GM19395 (cell line): Measurements from ENCODE around the gene CDKL5.
"Not testable (repeated sequence)": the region's sequence is repeated elsewhere in the genome, so short reads cannot be mapped to it uniquely, and the experiment has no call there.

ENCODE experiments used
- ATAC-seq: cut with Tn5 transposase; IDR thresholded peaks from one replicate; pipeline ENCODE4 v1.9.1; 2021; ENCODE audit warnings: mild to moderate bottlenecking, moderate library complexity; ENCODE audit not compliant: unreplicated experiment

CDKL5 gene

DNA sequence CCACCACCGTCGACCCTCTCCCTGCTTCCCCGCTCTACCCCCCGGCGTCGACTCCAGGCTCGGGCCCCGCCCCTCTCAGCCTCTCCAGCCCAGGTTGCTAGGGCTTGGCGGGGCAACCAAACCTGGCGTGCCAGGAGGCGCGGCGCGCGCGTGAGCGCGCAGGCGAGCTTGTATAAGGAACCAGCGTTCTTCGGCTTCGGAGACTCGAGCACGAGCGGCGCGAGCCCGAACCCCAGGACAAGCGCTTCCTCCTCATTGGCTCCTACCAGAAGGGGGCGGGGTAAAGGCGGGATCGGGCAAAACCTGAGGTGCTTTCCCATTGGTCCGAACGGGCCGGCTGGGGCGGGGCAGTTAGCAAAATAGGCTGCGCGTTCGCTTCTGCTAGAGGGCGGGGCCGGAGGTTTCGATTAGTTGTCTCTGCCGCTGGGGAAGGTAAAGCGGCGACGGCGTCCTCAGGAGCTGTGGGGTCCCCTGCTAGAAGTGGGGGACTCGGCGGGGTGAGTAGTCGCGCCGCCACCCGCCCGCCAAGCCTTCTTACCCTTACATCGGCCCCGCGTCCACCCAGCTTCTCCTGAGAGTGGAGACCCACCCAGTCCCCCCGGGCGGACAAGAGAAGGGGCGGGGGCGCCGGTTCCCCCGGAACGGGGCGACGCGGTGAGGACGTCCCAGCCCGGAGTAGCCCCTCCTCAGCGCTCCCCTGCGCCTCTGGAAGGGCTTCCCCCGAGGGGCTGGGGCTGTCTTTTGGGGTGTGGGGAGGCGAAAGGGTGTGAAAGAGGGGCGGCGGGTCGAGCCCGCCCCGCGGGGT lies at the start of gene CDKL5:
Gene CDKL5 (plus strand): TSS at position 410 of the 805 bp plus-strand sequence. CDS start 81,489 bp downstream, outside the sequence.
- peak; percentile 95 for ATAC-seq

DNA sequence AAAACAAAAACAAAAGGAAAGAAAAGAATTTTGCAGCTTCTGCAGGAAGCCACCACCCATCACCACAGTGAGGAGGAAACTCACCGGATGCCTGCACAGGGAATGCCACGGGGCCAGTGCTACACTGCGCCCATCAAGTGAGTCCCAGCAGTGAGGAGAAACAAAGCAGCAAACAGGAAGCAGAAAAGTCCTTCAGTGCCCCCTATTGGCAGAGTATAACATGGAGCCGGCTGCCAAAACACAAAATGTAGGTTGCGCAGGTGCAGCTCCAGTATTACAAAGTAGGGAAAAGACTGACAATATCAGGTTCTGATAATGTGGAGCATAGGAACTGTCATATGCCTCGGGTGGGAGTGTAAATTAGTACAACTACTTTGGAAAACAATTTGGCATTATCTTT lies 47.6 kb upstream of the CDKL5 start:
- ATAC-seq: no peak

DNA sequence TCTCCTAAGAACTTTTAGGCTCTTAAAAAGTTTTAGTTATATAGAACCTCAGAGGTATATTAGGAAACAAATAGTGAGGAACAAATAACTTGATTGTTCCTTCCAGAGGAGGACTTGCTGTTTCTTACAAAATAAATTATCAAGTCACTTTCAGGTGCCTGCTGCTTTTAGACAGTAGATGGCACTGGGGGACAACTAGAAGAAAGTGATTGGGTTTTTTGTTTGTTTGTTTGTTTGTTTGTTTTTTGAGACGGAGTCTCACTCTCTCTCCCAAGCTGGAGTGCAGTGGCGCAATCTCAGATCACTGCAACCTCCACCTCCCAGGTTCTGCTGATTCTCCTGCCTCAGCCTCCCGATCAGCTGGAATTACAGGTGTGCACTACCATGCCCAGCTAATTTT lies 35.4 kb upstream of the CDKL5 start:
- ATAC-seq: no peak

DNA sequence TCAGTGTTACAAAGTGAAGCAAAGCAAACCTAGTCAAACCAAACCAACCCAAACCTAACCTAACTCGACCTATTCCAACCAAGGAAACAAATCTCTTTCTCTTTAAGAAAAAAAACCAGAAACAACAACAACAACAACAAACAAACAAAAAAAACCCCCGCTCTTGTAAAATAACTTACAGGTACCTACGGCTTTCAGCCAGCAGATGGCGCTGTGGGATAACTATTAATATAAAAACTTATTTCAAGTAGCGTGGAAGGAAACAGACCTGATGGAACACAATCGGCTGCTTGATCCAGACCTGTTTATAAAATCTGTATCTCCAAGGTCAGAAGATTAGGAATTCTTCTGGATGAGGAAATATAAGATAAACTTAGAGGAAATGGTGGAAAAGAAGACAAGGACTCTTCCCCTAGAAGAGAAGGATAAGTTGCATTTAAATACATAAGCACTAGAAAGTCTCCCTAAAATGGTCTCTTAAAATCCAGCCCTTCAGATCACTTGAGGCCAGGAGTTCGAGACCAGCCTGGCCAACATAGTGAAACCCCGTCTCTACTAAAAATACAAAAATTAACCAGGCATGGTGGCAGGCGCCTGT lies 34.4 kb upstream of the CDKL5 start:
- ATAC-seq: no peak

DNA sequence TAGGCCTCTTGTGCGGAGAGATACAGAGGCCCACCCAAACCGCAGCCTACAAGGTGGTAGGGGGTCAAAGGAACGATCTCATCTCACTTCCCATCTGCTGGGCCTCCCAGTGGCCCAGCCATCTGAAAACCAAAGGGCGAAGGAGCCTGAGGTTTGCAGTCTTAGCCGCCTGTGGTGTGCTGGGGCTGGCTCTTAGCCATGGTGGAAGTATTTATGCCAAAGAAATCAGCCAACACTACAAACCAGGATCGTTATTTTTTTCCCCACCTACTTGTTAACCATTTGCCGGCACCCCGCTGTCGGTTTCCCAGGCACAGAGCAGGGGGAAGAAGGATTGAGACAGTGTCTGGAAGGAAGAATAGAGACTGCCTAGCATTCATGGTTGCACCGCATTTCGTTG lies 30.9 kb upstream of the CDKL5 start:
- no peak for ATAC-seq

- no peak for ATAC-seq
Observed at GRCh38 chrX:18401848-18402213, 23.6 kb upstream of the CDKL5 start.

DNA sequence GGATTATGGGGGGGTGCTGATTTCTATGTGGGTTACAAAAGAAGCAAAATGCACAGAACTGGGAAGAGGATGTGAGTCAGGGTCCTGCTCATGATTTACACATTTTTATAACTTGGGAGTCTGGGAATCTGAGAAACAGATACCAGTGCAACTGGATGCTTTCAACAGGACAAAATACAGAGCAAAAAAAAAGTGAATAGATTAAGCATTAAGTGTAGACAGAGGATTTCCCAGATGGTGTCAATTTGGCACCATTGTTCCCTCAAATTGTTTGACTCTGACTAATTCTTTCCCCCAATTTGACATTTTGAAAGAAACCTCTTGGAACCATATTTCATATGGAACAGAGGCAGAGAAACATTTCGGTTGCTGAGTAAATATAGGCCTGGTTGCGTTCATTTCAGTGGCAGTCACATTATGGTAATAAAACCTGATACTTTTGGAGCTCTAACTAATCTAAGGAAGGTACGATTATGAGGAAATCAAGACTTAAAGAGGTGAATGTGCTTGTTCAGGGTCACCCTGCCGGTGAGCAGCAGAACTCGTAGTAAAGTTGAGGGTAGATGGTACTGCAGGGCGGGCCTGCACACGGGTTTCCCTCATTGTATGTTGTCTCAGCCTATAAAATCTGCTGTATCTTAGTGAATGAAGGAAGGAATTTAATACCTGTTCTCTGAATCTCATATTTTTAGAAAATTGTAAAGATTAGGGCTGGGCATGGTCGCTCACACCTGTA lies 18.7 kb upstream of the CDKL5 start:
- ATAC-seq: no peak

DNA sequence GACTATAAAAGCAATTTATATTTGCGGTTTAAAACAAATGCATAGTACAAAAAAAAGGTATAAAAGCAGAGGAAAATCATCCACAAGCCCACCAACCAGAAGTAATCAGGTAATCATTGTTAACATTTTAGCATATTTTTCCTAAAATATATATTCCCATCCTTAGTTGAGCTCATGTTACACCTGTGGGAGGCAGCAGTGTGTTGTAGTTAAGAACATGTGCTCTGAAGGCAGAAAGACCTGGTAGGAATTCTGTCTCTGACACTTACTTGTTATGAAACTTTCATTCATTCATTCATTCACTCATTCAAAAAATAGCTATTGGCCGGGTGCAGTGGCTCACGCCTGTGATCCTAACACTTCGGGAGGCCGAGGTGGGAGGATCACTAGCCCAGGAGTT lies 15.4 kb upstream of the CDKL5 start:
- no peak for ATAC-seq

DNA sequence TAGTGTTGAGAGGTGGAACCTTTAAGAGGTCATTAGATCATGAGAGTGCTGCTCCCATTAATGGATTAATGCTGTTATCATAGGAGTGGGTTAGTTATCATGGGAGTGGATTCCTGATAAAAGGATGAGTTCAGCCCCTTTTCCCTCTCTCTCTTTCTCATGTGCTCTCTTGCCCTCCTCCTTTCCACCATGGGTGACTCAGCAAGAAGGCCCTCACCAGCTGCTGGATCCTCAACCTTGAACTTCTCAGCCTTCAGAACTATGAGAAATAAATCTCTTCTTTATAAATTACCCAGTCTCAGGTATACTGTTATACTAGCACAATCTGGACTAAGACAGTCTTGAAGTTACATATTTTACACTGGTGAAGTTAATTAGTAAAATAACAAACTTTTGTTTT lies 10.0 kb upstream of the CDKL5 start:
- ATAC-seq: no peak

DNA sequence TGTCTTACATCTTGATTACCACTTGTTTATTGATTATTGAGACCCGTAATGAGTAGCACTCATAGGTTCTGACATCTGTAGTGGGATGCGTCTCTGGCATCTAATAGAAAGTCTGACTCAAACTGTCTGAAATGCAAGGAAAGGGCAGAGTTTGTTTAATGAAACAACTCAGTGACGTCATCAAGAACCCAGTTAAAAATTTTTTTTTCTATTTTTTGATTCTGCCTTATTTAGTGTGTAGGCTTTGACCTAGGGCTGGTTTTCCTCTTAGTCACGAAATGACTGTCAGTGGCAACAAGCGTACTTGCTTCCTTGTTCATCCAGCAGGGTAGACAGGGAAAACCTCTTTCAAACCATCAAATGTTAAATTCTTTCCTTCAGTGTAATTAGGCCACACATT lies 3.1 kb upstream of the CDKL5 start:
- no peak for ATAC-seq

GRCh38 chrX:18422886-18423285 lies 2.5 kb upstream of the CDKL5 start:
- no peak for ATAC-seq

DNA sequence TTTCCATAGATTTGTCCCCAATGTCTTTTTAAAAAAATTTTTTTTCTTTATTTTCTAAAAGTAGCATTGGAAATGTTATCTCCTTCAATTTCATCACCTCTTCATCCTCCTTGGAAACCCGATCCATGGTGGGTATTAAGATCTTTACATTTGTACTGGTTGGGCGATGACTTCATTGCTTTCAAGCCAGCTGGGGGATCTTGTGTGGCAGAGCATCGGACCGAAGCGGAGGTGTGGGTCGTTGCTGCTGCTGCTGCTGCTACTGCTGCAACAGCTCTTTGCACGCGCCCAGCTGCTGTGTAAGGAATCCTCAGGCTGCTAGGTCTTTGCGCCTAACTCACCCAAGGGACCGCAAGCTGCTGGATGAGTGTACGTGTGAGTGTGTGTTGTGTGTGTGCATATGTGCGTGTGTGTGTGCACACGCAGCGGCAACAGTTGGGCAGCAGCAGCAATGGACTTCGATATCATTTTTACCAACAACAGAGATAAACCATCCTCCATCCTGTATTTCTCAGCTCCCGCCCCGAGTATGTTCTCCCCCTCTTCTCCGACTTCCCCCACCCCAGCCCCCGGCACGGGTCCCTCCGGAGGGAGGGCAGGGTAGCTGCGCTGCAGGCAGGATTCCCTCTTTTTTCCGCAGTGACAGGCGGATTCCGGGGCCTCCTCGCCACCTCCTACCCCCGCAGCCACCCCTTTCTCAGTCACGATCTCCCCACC lies 768 bp upstream of the CDKL5 start:
- ATAC-seq: peak; percentile 35

- ATAC-seq: no peak
Observed at GRCh38 chrX:18426004-18426320, 554 bp downstream of the CDKL5 start.

DNA sequence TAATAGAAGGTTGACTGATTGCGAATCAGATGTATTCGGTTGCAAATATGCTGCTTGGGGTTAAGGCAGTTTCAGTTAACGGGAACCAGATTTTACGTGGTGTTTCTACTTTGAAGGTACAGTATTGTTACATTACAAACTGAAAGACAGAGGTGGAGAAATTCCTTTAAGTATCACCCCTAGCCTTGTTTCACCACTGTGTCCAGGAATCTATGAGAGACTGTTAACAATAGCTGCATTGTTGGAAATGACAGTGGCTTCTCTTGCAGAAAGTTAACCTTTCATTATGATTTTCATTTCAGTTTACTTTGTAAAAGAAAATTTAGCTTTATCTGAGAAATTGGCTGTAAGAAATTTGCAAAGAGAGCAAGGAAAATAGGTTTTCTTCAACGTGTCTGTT lies 2.6 kb downstream of the CDKL5 start:
- ATAC-seq: no peak

DNA sequence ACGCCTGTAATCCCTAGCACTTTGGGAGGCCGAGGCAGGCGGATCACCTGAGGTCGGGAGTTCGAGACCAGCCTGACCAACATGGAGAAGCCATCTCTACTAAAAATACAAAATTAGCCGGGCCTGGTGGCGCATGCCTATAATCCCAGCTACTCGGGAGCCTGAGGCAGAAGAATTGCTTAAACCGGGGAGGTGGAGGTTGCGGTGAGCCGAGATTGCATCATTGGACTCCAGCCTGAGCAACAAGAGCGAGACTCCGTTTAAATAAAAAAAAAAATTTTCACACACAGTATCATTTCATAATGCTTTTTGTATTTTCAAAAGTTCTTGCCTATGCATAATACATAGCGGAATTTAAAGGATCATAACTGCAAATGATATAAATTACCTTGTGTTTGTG lies 7.9 kb downstream of the CDKL5 start:
- ATAC-seq: not testable (repeated sequence)

DNA sequence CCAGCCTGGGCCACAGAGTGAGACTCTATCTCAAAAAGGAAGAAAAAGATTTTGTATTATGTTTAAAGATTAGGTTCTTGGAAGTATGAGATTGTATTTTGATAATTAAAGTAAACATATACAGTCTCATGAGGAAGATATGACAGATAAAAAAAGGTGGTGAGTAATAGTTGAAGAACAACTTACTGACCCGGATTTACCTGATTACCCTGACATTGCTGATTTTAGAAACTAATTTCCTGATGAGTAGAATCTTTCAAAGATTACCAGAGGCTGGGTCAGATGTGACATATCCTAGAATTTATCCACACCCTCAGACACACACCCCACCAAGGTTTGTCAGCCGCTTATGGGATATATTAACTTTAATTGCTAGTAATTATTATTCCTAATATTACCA lies 9.5 kb downstream of the CDKL5 start:
- ATAC-seq: no peak

GRCh38 chrX:18436017-18436416 lies 10.6 kb downstream of the CDKL5 start:
- no peak for ATAC-seq

DNA sequence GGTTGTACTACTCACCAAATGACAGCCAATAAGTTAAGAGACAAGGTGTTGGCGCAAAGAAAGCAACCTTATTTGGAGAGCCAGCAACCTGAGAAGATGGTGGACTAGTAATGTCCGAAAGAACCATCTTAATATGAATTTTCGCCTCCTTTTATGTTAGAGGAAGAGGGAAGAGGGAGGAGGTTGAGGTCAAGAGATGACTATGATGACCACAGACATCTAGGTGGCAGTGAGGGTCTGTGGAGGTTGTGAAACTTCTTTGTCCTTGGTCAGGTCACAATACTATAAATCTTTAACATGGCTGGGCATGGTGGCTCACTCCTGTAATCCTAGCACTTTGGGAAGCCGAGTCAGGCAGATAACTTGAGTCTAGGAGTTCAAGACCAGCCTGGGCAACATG lies 15.4 kb downstream of the CDKL5 start:
- ATAC-seq: no peak

GRCh38 chrX:18441780-18442367 lies 16.5 kb downstream of the CDKL5 start:
- no peak for ATAC-seq

- no peak for ATAC-seq
Observed at GRCh38 chrX:18448416-18448815, 23.0 kb downstream of the CDKL5 start.

DNA sequence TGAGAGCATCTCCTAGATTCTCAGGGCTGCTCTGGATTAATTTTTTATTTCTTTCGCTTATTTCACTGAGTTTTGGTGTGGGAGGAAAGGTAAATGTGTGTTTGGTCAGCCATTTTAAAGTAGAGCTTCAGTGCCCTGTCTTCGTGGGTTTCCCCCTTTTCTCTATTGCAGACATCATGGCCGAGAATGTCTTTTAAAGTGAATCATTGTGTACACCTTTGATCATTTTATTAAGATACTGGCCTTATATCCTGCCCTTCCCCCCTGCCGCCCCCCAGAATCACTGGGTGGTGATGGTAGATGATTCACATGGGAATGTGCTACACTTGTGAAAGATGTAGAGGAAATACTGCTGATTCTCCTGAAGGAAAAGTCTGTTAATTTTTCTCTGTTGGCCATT lies 23.8 kb downstream of the CDKL5 start:
- no peak for ATAC-seq
